Lower lobe of right lung (tissue), 2 donors: ENCODE results near the gene SLC29A1. TPM values are rescaled to one million over a fixed set of nuclear protein-coding genes. Genes with fewer than 3 reads are reported as not detected.

Source experiments
- ATAC-seq, 2 donors: fragments of 200-7000 bp; cut with Tn5 transposase; one replicate each; pipeline ENCODE4 v1.9.1; 2020 to 2022; ENCODE audit warnings: mild to moderate bottlenecking in 2 of 2, moderate library complexity in 2 of 2
- DNase-seq: peaks from one replicate; pipeline ENCODE4 v3.0.0-alpha.2; 2020
- H3K27ac ChIP-seq: fragments of 200-600 bp; one replicate; pipeline ENCODE4 v1.8.0; 2022
- H3K27me3 ChIP-seq: fragments of 200-600 bp; one replicate; pipeline ENCODE4 v1.8.0; 2022; ENCODE audit warnings: low read depth
- H3K36me3 ChIP-seq: fragments of 200-600 bp; one replicate; pipeline ENCODE4 v1.8.0; 2022; ENCODE audit warnings: mild to moderate bottlenecking
- H3K4me1 ChIP-seq: fragments of 200-600 bp; one replicate; pipeline ENCODE4 v1.8.0; 2022
- H3K4me3 ChIP-seq: fragments of 200-600 bp; one replicate; pipeline ENCODE4 v1.8.0; 2022; ENCODE audit warnings: mild to moderate bottlenecking
- H3K9me3 ChIP-seq: fragments of 200-600 bp; one replicate; pipeline ENCODE4 v1.8.0; 2022
- intact Hi-C: fragments of 100-400 bp; cut with DNase I; formaldehyde crosslinking; loops from one replicate; pipeline ENCODE4 v1.11.0; 2022
- total RNA-seq: library from RNA; stranded (reverse); fragmentation: NEBNext Ultra II Directional; extraction: Animal tissue kit (Norgen Biotek cat#: 25700); gene quantifications from one replicate; pipeline ENCODE4 v1.2.1, GENCODE V29; 2021
- TF ChIP-seq, protein P1 (sequence below): fragments of 200-600 bp; IDR thresholded peaks from one replicate; pipeline ENCODE4 v1.8.0; 2022; ENCODE audit warnings: antibody characterized with exemption, mild to moderate bottlenecking
- donor health status: DM: no; HTN: yes; CAD: no; lungs with severe emphysema.

Gene SLC29A1
- total RNA-seq, 1 donor from 2014 or later, result 36.2 TPM

DNA sequence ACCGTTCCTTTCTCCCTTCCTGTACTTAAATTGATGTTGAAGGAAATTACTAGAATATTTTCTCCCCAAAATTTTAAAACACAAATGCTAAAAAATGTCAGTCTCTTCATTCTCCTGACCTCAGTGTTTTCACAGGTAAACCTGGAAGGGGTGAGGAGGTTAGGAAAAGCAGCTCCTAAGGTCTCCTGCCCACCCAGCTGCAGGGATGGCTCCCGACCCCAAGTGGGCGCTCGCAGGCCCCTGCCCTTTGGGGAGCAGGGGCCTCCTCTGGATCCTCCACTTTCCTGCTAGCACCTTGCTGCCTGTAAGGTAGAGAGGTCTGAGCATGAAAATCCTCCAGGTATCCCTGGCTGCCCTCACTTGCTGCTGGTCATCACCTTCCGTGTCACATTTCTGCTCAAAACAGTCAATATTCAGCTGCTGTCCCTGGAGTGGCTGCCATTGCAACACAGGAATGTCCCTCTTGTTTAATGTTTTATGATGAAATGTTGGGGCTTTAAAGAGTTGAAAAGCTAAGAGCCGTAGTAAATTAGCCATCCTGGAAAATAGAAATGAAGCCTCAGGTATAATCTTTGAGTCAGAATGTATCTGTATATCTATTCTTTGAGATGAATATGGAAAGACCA, 12.6 kb downstream of the SLC29A1 start:
- Histone ChIP-seq H3K27ac (no peak overlapping the region), H3K4me1 (peaks cover 43% of the 10 kb centered on the region), H3K9me3 (no peaks in the 10 kb centered on the region), H3K36me3 (peaks cover 22% of the 10 kb centered on the region), H3K27me3 (no peaks in the 10 kb centered on the region), H3K4me3 (no peak overlapping the region)
- DNase-seq (peak; percentile 31), ATAC-seq (no peak)
- intact Hi-C loops, result loop anchor here (10.0 kb wide), 1 partner anchor 61 kb away; no protein-coding TSS in a partner anchor
- TF ChIP-seq, protein P1, sequence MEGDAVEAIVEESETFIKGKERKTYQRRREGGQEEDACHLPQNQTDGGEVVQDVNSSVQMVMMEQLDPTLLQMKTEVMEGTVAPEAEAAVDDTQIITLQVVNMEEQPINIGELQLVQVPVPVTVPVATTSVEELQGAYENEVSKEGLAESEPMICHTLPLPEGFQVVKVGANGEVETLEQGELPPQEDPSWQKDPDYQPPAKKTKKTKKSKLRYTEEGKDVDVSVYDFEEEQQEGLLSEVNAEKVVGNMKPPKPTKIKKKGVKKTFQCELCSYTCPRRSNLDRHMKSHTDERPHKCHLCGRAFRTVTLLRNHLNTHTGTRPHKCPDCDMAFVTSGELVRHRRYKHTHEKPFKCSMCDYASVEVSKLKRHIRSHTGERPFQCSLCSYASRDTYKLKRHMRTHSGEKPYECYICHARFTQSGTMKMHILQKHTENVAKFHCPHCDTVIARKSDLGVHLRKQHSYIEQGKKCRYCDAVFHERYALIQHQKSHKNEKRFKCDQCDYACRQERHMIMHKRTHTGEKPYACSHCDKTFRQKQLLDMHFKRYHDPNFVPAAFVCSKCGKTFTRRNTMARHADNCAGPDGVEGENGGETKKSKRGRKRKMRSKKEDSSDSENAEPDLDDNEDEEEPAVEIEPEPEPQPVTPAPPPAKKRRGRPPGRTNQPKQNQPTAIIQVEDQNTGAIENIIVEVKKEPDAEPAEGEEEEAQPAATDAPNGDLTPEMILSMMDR, result no peak

DNA sequence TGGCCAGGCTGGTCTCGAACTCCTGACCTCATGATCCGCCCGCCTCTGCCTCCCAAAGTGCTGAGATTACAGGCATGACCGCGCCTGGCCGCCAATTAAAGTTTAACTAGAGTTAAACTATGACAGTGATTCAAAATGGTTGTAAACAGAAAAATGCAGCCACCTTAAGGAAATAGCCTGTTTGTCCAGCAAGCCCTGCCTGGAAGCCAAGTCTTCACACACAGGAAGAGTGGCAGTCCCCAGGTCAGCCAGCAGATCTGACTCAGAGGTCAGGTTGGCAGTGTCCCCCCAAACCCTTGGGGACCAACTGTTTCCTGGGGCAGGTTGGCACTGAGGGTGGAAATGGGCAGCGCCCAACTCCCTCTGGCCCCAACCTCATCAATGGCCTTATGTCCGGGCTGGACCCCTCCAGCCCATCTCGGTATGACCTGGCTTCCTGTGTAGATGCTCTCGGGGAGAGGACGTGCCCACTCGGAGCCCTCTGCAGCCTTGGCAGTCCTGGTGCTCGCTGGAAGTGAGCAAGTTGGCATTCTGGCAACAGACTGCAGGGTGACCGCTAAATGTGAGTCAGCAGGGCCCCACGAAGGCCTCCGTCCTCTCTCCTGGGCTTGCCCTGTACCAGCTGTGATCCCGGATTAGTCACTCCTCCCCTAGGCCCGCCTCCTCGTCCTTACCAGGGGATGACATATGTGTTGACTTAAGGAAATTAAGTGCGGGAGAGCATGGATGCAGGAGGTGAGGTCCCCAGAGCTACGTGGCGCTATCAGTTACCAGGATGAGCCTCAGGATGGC, 13.8 kb downstream of the SLC29A1 start:
- DNase-seq (peak; percentile 93), ATAC-seq (peak; percentile 95 to 97)
- no peaks in the 10 kb centered on the region for H3K27me3 ChIP-seq
- H3K27ac ChIP-seq, result peak overlapping the region; percentile 93
- peaks cover 10% of the 10 kb centered on the region for H3K36me3 ChIP-seq
- TF ChIP-seq, protein P1, result no peak
- intact Hi-C loops, result loop anchor here (10.0 kb wide), 1 partner anchor 62 kb away; no protein-coding TSS in a partner anchor
- peaks cover 43% of the 10 kb centered on the region for H3K4me1 ChIP-seq
- peak overlapping the region; percentile 66 for H3K4me3 ChIP-seq
- no peaks in the 10 kb centered on the region for H3K9me3 ChIP-seq

DNA sequence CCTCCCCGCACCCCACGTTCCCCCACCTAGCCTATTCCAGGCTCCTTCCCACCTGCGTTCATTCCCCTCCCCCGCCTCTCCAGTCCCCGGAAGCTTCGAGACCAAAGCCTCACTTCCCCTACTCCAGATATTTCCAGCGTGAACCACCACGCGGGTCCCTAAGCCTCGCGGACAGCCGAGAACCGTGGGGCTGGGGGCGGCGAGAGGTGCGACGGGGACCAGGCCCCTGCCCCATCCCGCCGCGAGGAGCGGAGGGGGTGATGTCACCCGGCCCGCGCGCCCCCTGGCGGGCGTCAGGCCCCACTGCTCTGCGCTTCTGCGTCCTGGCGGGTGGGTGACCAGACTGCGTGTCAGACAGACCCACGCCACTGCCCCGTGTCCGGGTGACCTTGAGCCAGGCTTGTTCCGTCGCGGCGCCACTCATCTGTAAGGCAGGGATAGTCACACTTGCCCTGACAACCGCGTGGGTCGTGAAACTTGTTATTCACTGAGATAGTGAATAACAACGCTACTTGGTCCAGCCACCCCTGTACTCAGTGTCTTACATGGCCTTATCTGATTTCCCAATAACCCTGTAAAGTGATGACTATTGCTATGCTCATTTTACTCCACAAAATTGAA, 14.5 kb downstream of the SLC29A1 start:
- ATAC-seq (peak; percentile 94 to 96), DNase-seq (peak; percentile 88)
- H3K4me3 ChIP-seq, result peak overlapping the region; percentile 66
- no peaks in the 10 kb centered on the region for H3K9me3 ChIP-seq
- peaks cover 2% of the 10 kb centered on the region for H3K36me3 ChIP-seq
- H3K4me1 ChIP-seq, result peaks cover 43% of the 10 kb centered on the region
- intact Hi-C loops, result loop anchor here (10.0 kb wide), 1 partner anchor 63 kb away; no protein-coding TSS in a partner anchor
- H3K27ac ChIP-seq, result peak overlapping the region; percentile 93
- H3K27me3 ChIP-seq, result no peaks in the 10 kb centered on the region
- TF ChIP-seq, protein P1, result peak; percentile 98

DNA sequence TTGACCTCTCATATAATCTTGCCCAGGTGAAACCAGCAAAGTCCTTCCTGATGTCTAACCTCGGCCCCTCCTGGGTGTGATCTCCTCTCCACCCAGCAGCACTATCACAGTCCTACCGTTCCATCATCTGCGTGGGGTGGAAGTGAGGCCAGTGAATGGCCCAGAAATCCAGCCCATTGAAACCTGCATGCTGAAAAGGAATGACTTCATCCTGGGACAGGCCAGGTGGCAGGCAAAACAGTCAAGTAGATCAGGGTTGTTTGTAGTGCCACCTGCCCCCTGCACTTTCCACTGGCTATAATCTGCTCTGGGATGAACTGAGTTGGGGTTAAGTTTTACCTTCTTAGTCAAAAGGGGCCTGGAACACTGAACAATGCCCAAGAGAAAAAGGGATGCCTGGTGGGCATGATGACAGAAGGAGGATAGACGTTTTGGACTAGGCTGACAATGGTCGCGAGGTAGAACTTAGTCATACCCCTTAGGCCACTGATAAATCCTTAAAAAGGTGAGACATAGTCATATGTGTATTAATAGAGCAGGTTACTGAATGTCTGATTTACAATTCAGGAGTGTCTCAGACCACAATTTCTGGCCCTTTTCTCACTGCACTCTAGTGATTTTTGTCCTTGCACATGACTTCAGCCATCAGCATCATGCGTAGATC, 15.4 kb downstream of the SLC29A1 start:
- H3K4me1 ChIP-seq, result peaks cover 35% of the 10 kb centered on the region
- intact Hi-C loops, result loop anchor here (10.0 kb wide), 1 partner anchor 64 kb away; no protein-coding TSS in a partner anchor
- H3K4me3 ChIP-seq, result no peak overlapping the region
- TF ChIP-seq, protein P1, result no peak
- H3K27me3 ChIP-seq, result no peaks in the 10 kb centered on the region
- DNase-seq (no peak), ATAC-seq (no peak)
- H3K36me3 ChIP-seq, result no peaks in the 10 kb centered on the region
- peak overlapping the region; percentile 93 for H3K27ac ChIP-seq
- no peaks in the 10 kb centered on the region for H3K9me3 ChIP-seq

DNA sequence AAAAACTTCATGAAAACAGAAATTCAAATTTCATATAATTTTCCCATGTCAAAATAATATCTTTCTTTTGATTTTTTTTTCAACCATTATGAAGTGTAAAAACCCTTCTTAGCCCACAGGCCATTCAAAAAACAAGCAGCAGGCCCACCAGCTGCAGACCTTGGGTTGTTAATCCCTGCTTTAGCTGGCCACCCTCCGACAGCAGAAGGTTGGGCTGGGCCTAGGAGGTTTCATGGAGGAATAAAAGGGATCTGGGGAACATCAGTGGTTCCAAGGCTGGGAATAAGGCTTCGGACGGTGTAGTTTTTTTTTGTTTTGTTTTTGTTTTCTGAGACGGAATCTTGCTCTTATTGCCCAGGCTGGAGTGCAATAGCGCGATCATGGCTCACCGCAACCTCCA, 19.9 kb downstream of the SLC29A1 start:
- Histone ChIP-seq H3K4me1 (peaks cover 9% of the 10 kb centered on the region), H3K27ac (no peak overlapping the region), H3K4me3 (no peak overlapping the region), H3K27me3 (no peaks in the 10 kb centered on the region), H3K36me3 (peaks cover under 1% of the 10 kb centered on the region), H3K9me3 (no peaks in the 10 kb centered on the region)
- intact Hi-C loops, result no loop called here
- ATAC-seq, result no peak
- no peak for DNase-seq
- TF ChIP-seq, protein P1, result no peak
